GM12873 (cell line): ENCODE results near the gene FGF1.

Experiments
- CTCF ChIP-seq: IDR thresholded peaks from 2 replicates; pipeline ENCODE4 v1.5.1; 2012; ENCODE audit warnings: low read depth, mild to moderate bottlenecking, moderate library complexity, low read length, control low read depth; ENCODE audit not compliant: insufficient read depth; ENCODE audit errors: missing control alignments

Gene FGF1

GRCh38 chr5:142664636-142665035 is 21.3 kb downstream of the FGF1 start:
- no peak for TF ChIP-seq CTCF

GRCh38 chr5:142664067-142664466 is 21.8 kb downstream of the FGF1 start:
- no peak for TF ChIP-seq CTCF

GRCh38 chr5:142663246-142663645 is 22.6 kb downstream of the FGF1 start:
- TF ChIP-seq CTCF, result no peak

- no peak for TF ChIP-seq CTCF
Observed at GRCh38 chr5:142661957-142662356, 23.9 kb downstream of the FGF1 start.

GRCh38 chr5:142661143-142661542 is 24.7 kb downstream of the FGF1 start:
- TF ChIP-seq CTCF, result no peak

GRCh38 chr5:142660731-142661130 is 25.2 kb downstream of the FGF1 start:
- no peak for TF ChIP-seq CTCF

GRCh38 chr5:142660196-142660595 is 25.7 kb downstream of the FGF1 start:
- no peak for TF ChIP-seq CTCF
